Glutamatergic neuron (in vitro differentiated cells): Measurements from ENCODE around the gene MED13L. TPM values are rescaled to one million over a fixed set of nuclear protein-coding genes. Genes with fewer than 3 reads are reported as not detected.

ENCODE experiments used
- DNase-seq: peaks from one replicate; pipeline ENCODE4 v3.0.0; 2022
- H3K27ac Mint-ChIP-seq: one replicate; pipeline ENCODE4 v1.8.0; 2020; ENCODE audit warnings: mild to moderate bottlenecking, mixed read lengths, inconsistent platforms; ENCODE audit not compliant: unreplicated experiment
- H3K27me3 Mint-ChIP-seq: one replicate; pipeline ENCODE4 v1.8.0; 2020; ENCODE audit warnings: mild to moderate bottlenecking, moderate library complexity, mixed read lengths, inconsistent platforms; ENCODE audit not compliant: unreplicated experiment
- H3K36me3 Mint-ChIP-seq: one replicate; pipeline ENCODE4 v1.8.0; 2020; ENCODE audit warnings: mild to moderate bottlenecking, mixed read lengths, inconsistent platforms; ENCODE audit not compliant: unreplicated experiment
- H3K4me1 Mint-ChIP-seq: one replicate; pipeline ENCODE4 v1.8.0; 2020; ENCODE audit warnings: mild to moderate bottlenecking, low read depth, mixed read lengths, inconsistent platforms; ENCODE audit not compliant: unreplicated experiment
- H3K4me3 Mint-ChIP-seq: one replicate; pipeline ENCODE4 v1.8.0; 2020; ENCODE audit warnings: mild to moderate bottlenecking, mixed read lengths, inconsistent platforms; ENCODE audit not compliant: unreplicated experiment
- H3K9me3 Mint-ChIP-seq: one replicate; pipeline ENCODE4 v1.8.0; 2020; ENCODE audit warnings: mild to moderate bottlenecking, moderate library complexity, mixed read lengths, inconsistent platforms; ENCODE audit not compliant: unreplicated experiment
- CTCF ChIP-seq: fragments of 200-600 bp; sonication (generic); IDR thresholded peaks from one replicate; pipeline ENCODE4 v1.5.0; 2021; ENCODE audit not compliant: partially characterized antibody, unreplicated experiment
- total RNA-seq: library from RNA; stranded (reverse); fragmentation: NEBNext Ultra II Directional; extraction: Animal tissue kit (Norgen Biotek cat#: 25700); gene quantifications from one replicate; pipeline ENCODE4 v1.2.1, GENCODE V29; 2021; ENCODE audit not compliant: unreplicated experiment

Gene MED13L
- total RNA-seq, 1 donor from 2014 or later, result 95.5 TPM

GRCh38 chr12:116018282-116018681 lies 259.2 kb downstream of the MED13L start:
- no peak for TF ChIP-seq CTCF
- H3K4me3 Mint-ChIP-seq, result no peak overlapping the region
- no peak for DNase-seq
- no peaks in the 10 kb centered on the region for H3K36me3 Mint-ChIP-seq
- H3K4me1 Mint-ChIP-seq, result no peaks in the 10 kb centered on the region
- no peaks in the 10 kb centered on the region for H3K9me3 Mint-ChIP-seq
- no peak overlapping the region for H3K27ac Mint-ChIP-seq
- peaks cover 2% of the 10 kb centered on the region for H3K27me3 Mint-ChIP-seq

GRCh38 chr12:116015525-116015924 lies 262.0 kb downstream of the MED13L start:
- peaks cover 2% of the 10 kb centered on the region for H3K27me3 Mint-ChIP-seq
- H3K27ac Mint-ChIP-seq, result no peak overlapping the region
- H3K4me1 Mint-ChIP-seq, result peaks cover 5% of the 10 kb centered on the region
- no peaks in the 10 kb centered on the region for H3K36me3 Mint-ChIP-seq
- H3K4me3 Mint-ChIP-seq, result no peak overlapping the region
- H3K9me3 Mint-ChIP-seq, result no peaks in the 10 kb centered on the region
- DNase-seq, result no peak
- TF ChIP-seq CTCF, result no peak

GRCh38 chr12:116012757-116013156 lies 264.7 kb downstream of the MED13L start:
- Mint-ChIP-seq H3K27ac (no peak overlapping the region), H3K36me3 (no peaks in the 10 kb centered on the region), H3K4me1 (peaks cover 5% of the 10 kb centered on the region)

GRCh38 chr12:116011217-116011616 lies 266.3 kb downstream of the MED13L start:
- Mint-ChIP-seq H3K27ac (no peak overlapping the region), H3K27me3 (no peaks in the 10 kb centered on the region), H3K4me3 (no peak overlapping the region), H3K9me3 (no peaks in the 10 kb centered on the region), H3K4me1 (peaks cover 5% of the 10 kb centered on the region), H3K36me3 (no peaks in the 10 kb centered on the region)
- no peak for DNase-seq
- no peak for TF ChIP-seq CTCF

More at GRCh38 chr12:116012757-116013156, 264.7 kb downstream of the MED13L start:
- H3K27me3 Mint-ChIP-seq, result peaks cover 2% of the 10 kb centered on the region
- no peak overlapping the region for H3K4me3 Mint-ChIP-seq
- DNase-seq, result no peak
- H3K9me3 Mint-ChIP-seq, result no peaks in the 10 kb centered on the region
- no peak for TF ChIP-seq CTCF

GRCh38 chr12:116010467-116010866 lies 267.0 kb downstream of the MED13L start:
- no peaks in the 10 kb centered on the region for H3K36me3 Mint-ChIP-seq
- no peak for TF ChIP-seq CTCF
- H3K27me3 Mint-ChIP-seq, result no peaks in the 10 kb centered on the region
- H3K4me1 Mint-ChIP-seq, result peaks cover 5% of the 10 kb centered on the region
- no peaks in the 10 kb centered on the region for H3K9me3 Mint-ChIP-seq
- no peak for DNase-seq
- no peak overlapping the region for H3K27ac Mint-ChIP-seq
- no peak overlapping the region for H3K4me3 Mint-ChIP-seq
